Suprapubic skin (tissue), 3 donors: ENCODE results near the gene SLCO3A1.

ENCODE experiments used
- CTCF ChIP-seq, 2 donors: fragments of 200-600 bp in 1 of 2; fragments of 450-650 bp in 1 of 2; sonication (generic) in 1 of 2; IDR thresholded peaks; one replicate each; pipeline ENCODE4 v1.5.1; 2016 to 2019; ENCODE audit warnings: antibody characterized with exemption in 2 of 2, mild to moderate bottlenecking in 1 of 2, moderate library complexity in 1 of 2
- POLR2A ChIP-seq, 2 donors: fragments of 450-650 bp; IDR thresholded peaks; one replicate each; pipeline ENCODE4 v1.6.1; 2017; ENCODE audit warnings: antibody characterized with exemption in 2 of 2, mild to moderate bottlenecking in 2 of 2, moderate library complexity in 2 of 2

GRCh38 chr15:92083190-92083589, 229.7 kb downstream of the SLCO3A1 start:
- TF ChIP-seq CTCF (IDR thresholded peaks at IDR 0.05) (no peak), POLR2A (IDR thresholded peaks at IDR 0.05) (no peak)
